HepG2 (cell line): Measurements from ENCODE around the gene MAPK14. TPM values are rescaled to one million over a fixed set of nuclear protein-coding genes. Genes with fewer than 3 reads are reported as not detected.
A peak's percentile ranks its signal among the peaks of the same experiment; 100 is the strongest.

Experiments
- ATF7 ChIP-seq, 2 experiments: fragments of 450-650 bp in 1 of 2; sonication (generic) in 1 of 2; formaldehyde crosslinking in 1 of 2; IDR thresholded peaks; 2 replicates each; pipeline versions ENCODE4 v1.4.0 to v1.6.1; 2016 to 2020; ENCODE audit warnings: antibody characterized with exemption in 1 of 2, mild to moderate bottlenecking in 1 of 2, missing genetic modification reagents in 1 of 2
- CBFB ChIP-seq: sonication (generic); formaldehyde crosslinking; IDR thresholded peaks from 2 replicates; pipeline ENCODE4 v1.4.0; 2020; ENCODE audit warnings: missing genetic modification reagents
- CBX2 ChIP-seq, 2 experiments: fragments of 200-600 bp in 1 of 2; sonication (generic); formaldehyde crosslinking in 1 of 2; IDR thresholded peaks; 2 replicates each; pipeline versions ENCODE4 v1.7.0 to v1.8.1; 2018 to 2022; ENCODE audit warnings: low read depth in 2 of 2, low read length in 1 of 2, mild to moderate bottlenecking in 1 of 2, missing genetic modification reagents in 1 of 2
- GFI1 ChIP-seq: sonication (generic); formaldehyde crosslinking; IDR thresholded peaks from 2 replicates; pipeline ENCODE4 v1.5.0; 2020; ENCODE audit warnings: missing genetic modification reagents, mild to moderate bottlenecking, borderline replicate concordance
- HES4 ChIP-seq: sonication (generic); formaldehyde crosslinking; IDR thresholded peaks from 2 replicates; pipeline ENCODE4 v1.9.0; 2021; ENCODE audit warnings: mild to moderate bottlenecking, missing genetic modification reagents, borderline replicate concordance
- KLF13 ChIP-seq: sonication (generic); formaldehyde crosslinking; IDR thresholded peaks from 2 replicates; pipeline ENCODE4 v1.4.0; 2020; ENCODE audit warnings: mild to moderate bottlenecking, missing genetic modification reagents
- PRMT3 ChIP-seq: sonication (generic); formaldehyde crosslinking; IDR thresholded peaks from 2 replicates; pipeline ENCODE4 v1.8.1; 2022; ENCODE audit warnings: low read depth, mild to moderate bottlenecking, moderate library complexity, missing genetic modification reagents, borderline replicate concordance
- SRSF4 ChIP-seq: fragments of 200-400 bp; formaldehyde crosslinking; IDR thresholded peaks from one replicate; pipeline ENCODE4 v1.6.1; 2018; ENCODE audit warnings: mild to moderate bottlenecking, low read depth, low read length, moderate library complexity; ENCODE audit not compliant: poor library complexity, severe bottlenecking
- XBP1 ChIP-seq: sonication (generic); formaldehyde crosslinking; IDR thresholded peaks from 2 replicates; pipeline ENCODE4 v1.5.0; 2020; ENCODE audit warnings: missing genetic modification reagents
- ZFP36L2 ChIP-seq: sonication (generic); formaldehyde crosslinking; IDR thresholded peaks from 2 replicates; pipeline ENCODE4 v1.4.0; 2020; ENCODE audit warnings: missing genetic modification reagents
- ZNF496 ChIP-seq: sonication (generic); formaldehyde crosslinking; IDR thresholded peaks from 2 replicates; pipeline ENCODE4 v1.8.1; 2023; ENCODE audit warnings: mild to moderate bottlenecking, moderate library complexity, missing genetic modification reagents; ENCODE audit not compliant: insufficient replicate concordance
- ZNF546 ChIP-seq: sonication (generic); formaldehyde crosslinking; conservative IDR thresholded peaks from 2 replicates; pipeline ENCODE4 v1.8.1; 2023; ENCODE audit warnings: mild to moderate bottlenecking, missing genetic modification reagents
- ZNF773 ChIP-seq: sonication (generic); formaldehyde crosslinking; IDR thresholded peaks from 2 replicates; pipeline ENCODE4 v1.4.0; 2020; ENCODE audit warnings: missing genetic modification reagents, borderline replicate concordance
- ZZZ3 ChIP-seq: sonication (generic); formaldehyde crosslinking; IDR thresholded peaks from 2 replicates; pipeline ENCODE4 v1.4.0; 2020; ENCODE audit warnings: missing genetic modification reagents, mild to moderate bottlenecking, borderline replicate concordance
- polyA plus RNA-seq, 8 experiments: library from polyadenylated mRNA; depleted of rRNA in 3 of 8; stranded (reverse) in 7 of 8; unstranded in 1 of 8; fragments of >200 nt; fragmentation: Illumina TruSeq in 4 of 8; extraction: Trizol in 4 of 8; gene quantifications; 2 replicates each; pipeline versions ENCODE4 v1.2.1 to v1.2.3, GENCODE V29; 2011 to 2016; ENCODE audit warnings: low read depth in 4 of 8, missing spikeins in 1 of 8, mixed read lengths in 1 of 8; ENCODE audit not compliant: insufficient read depth in 1 of 8
- total RNA-seq, 5 experiments: library from RNA; depleted of rRNA; stranded (reverse); fragments of >200 nt; fragmentation: Illumina TruSeq; extraction: Trizol; gene quantifications; 2 replicates each; pipeline ENCODE4 v1.2.3, GENCODE V29; 2016; ENCODE audit warnings: low read depth in 1 of 5
- TF ChIP-seq, protein P1 (sequence below): sonication (generic); formaldehyde crosslinking; IDR thresholded peaks from 2 replicates; pipeline ENCODE4 v1.5.0; 2020; ENCODE audit warnings: mild to moderate bottlenecking, missing genetic modification reagents, borderline replicate concordance
- TF ChIP-seq, protein P2 (sequence below): sonication (generic); formaldehyde crosslinking; IDR thresholded peaks from 2 replicates; pipeline ENCODE4 v1.5.0; 2020; ENCODE audit warnings: mild to moderate bottlenecking, missing genetic modification reagents
- TF ChIP-seq, protein P3 (sequence below): sonication (generic); formaldehyde crosslinking; IDR thresholded peaks from 2 replicates; pipeline ENCODE4 v1.5.1; 2020; ENCODE audit warnings: missing genetic modification reagents, mild to moderate bottlenecking, borderline replicate concordance
- TF ChIP-seq, protein P4 (sequence below): IDR thresholded peaks from 2 replicates; pipeline ENCODE4 v1.6.1; 2018; ENCODE audit warnings: missing genetic modification reagents

The MAPK14 gene
- total and polyA plus RNA-seq, 2 of the 13 experiments (the other 11 are each of a cell fraction or from before 2014, with no cell fraction given) = 66.3 to 67.3 TPM

DNA sequence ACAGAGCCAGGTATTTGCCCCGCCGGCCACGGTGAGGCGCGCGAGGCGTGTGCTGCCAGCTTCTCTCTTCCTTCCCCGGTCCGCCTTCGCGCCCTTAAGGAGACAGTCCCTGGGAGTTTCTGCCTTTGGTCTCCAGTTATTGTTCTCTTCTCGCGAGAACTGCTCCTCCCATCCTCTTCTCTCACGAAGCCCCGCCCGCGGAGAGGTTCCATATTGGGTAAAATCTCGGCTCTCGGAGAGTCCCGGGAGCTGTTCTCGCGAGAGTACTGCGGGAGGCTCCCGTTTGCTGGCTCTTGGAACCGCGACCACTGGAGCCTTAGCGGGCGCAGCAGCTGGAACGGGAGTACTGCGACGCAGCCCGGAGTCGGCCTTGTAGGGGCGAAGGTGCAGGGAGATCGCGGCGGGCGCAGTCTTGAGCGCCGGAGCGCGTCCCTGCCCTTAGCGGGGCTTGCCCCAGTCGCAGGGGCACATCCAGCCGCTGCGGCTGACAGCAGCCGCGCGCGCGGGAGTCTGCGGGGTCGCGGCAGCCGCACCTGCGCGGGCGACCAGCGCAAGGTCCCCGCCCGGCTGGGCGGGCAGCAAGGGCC, at the start of gene MAPK14 (continued):
- TF ChIP-seq, protein P1, sequence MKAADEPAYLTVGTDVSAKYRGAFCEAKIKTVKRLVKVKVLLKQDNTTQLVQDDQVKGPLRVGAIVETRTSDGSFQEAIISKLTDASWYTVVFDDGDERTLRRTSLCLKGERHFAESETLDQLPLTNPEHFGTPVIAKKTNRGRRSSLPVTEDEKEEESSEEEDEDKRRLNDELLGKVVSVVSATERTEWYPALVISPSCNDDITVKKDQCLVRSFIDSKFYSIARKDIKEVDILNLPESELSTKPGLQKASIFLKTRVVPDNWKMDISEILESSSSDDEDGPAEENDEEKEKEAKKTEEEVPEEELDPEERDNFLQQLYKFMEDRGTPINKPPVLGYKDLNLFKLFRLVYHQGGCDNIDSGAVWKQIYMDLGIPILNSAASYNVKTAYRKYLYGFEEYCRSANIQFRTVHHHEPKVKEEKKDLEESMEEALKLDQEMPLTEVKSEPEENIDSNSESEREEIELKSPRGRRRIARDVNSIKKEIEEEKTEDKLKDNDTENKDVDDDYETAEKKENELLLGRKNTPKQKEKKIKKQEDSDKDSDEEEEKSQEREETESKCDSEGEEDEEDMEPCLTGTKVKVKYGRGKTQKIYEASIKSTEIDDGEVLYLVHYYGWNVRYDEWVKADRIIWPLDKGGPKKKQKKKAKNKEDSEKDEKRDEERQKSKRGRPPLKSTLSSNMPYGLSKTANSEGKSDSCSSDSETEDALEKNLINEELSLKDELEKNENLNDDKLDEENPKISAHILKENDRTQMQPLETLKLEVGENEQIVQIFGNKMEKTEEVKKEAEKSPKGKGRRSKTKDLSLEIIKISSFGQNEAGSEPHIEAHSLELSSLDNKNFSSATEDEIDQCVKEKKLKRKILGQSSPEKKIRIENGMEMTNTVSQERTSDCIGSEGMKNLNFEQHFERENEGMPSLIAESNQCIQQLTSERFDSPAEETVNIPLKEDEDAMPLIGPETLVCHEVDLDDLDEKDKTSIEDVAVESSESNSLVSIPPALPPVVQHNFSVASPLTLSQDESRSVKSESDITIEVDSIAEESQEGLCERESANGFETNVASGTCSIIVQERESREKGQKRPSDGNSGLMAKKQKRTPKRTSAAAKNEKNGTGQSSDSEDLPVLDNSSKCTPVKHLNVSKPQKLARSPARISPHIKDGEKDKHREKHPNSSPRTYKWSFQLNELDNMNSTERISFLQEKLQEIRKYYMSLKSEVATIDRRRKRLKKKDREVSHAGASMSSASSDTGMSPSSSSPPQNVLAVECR (CRISPR knock-in tag) = peak; percentile 88; the same call in 1 of the 2 replicates
- no peak for TF ChIP-seq XBP1 (CRISPR knock-in tag)
- TF ChIP-seq ZNF546 = peak; percentile 96
- TF ChIP-seq ZZZ3 (CRISPR knock-in tag) = peak; percentile 57
- TF ChIP-seq, protein P2, sequence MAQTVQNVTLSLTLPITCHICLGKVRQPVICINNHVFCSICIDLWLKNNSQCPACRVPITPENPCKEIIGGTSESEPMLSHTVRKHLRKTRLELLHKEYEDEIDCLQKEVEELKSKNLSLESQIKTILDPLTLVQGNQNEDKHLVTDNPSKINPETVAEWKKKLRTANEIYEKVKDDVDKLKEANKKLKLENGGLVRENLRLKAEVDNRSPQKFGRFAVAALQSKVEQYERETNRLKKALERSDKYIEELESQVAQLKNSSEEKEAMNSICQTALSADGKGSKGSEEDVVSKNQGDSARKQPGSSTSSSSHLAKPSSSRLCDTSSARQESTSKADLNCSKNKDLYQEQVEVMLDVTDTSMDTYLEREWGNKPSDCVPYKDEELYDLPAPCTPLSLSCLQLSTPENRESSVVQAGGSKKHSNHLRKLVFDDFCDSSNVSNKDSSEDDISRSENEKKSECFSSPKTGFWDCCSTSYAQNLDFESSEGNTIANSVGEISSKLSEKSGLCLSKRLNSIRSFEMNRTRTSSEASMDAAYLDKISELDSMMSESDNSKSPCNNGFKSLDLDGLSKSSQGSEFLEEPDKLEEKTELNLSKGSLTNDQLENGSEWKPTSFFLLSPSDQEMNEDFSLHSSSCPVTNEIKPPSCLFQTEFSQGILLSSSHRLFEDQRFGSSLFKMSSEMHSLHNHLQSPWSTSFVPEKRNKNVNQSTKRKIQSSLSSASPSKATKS (CRISPR knock-in tag) = no peak
- TF ChIP-seq ZNF496 (CRISPR knock-in tag) = no peak
- peak; percentile 24; the same call in 1 of the 2 replicates for TF ChIP-seq ZFP36L2 (CRISPR knock-in tag)
- TF ChIP-seq PRMT3 (CRISPR knock-in tag) = 0 out of 2 replicates have a peak, but pooled peaks have one; percentile 40
- TF ChIP-seq CBFB (CRISPR knock-in tag) = no peak; the same call in 1 of the 2 replicates
- TF ChIP-seq ZNF773 (CRISPR knock-in tag) = no peak
- peak; percentile 33; the same call in 1 of the 2 replicates for TF ChIP-seq GFI1 (CRISPR knock-in tag)
- TF ChIP-seq SRSF4 = no peak
- TF ChIP-seq, protein P3, sequence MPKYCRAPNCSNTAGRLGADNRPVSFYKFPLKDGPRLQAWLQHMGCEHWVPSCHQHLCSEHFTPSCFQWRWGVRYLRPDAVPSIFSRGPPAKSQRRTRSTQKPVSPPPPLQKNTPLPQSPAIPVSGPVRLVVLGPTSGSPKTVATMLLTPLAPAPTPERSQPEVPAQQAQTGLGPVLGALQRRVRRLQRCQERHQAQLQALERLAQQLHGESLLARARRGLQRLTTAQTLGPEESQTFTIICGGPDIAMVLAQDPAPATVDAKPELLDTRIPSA (CRISPR knock-in tag) = no peak; the same call in 1 of the 2 replicates
- TF ChIP-seq, protein P4, sequence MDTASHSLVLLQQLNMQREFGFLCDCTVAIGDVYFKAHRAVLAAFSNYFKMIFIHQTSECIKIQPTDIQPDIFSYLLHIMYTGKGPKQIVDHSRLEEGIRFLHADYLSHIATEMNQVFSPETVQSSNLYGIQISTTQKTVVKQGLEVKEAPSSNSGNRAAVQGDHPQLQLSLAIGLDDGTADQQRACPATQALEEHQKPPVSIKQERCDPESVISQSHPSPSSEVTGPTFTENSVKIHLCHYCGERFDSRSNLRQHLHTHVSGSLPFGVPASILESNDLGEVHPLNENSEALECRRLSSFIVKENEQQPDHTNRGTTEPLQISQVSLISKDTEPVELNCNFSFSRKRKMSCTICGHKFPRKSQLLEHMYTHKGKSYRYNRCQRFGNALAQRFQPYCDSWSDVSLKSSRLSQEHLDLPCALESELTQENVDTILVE = peak; percentile 85
- no peak for TF ChIP-seq ATF7 (IDR thresholded peaks at IDR 0.05)
- TF ChIP-seq ATF7 (CRISPR knock-in tag; IDR thresholded peaks at IDR 0.05) = no peak
- TF ChIP-seq KLF13 = no peak
- TF ChIP-seq HES4 (CRISPR knock-in tag) = peak; percentile 91; the same call in 1 of the 2 replicates
- TF ChIP-seq CBX2 (IDR thresholded peaks at IDR 0.05; ENCODE audit: low read depth, low read length) = no peak
- no peak; the same call in 1 of the 2 replicates for TF ChIP-seq CBX2 (CRISPR knock-in tag; IDR thresholded peaks at IDR 0.05; ENCODE audit: low read depth)
